T-helper 1 cell treated with Interleukin-12 subunit alpha and Interleukin-12 subunit beta and Interleukin-4 antibody, amounts not matched to agents 30 μg/mL and 1 μg/mL, for 36 hours (primary cell): ENCODE measurements around the gene PSPC1.
"Not testable (repeated sequence)": the region's sequence is repeated elsewhere in the genome, so short reads cannot be mapped to it uniquely, and the experiment has no call there.

ENCODE experiments used
- H3K27ac Mint-ChIP-seq: one replicate; pipeline ENCODE4 v1.8.0; 2021; ENCODE audit warnings: mild to moderate bottlenecking, mixed read lengths
- H3K27me3 Mint-ChIP-seq: one replicate; pipeline ENCODE4 v1.8.0; 2021; ENCODE audit warnings: low read depth, mixed read lengths
- H3K36me3 Mint-ChIP-seq: one replicate; pipeline ENCODE4 v1.8.0; 2021; ENCODE audit warnings: low read depth, mixed read lengths
- H3K4me1 Mint-ChIP-seq: one replicate; pipeline ENCODE4 v1.8.0; 2021; ENCODE audit warnings: low read depth, mixed read lengths
- H3K4me3 Mint-ChIP-seq: one replicate; pipeline ENCODE4 v1.8.0; 2021; ENCODE audit warnings: mild to moderate bottlenecking, moderate library complexity, mixed read lengths
- H3K9me3 Mint-ChIP-seq: one replicate; pipeline ENCODE4 v1.8.0; 2021; ENCODE audit warnings: mixed read lengths

Gene PSPC1

GRCh38 chr13:19781526-19781925 lies 1.2 kb downstream of the PSPC1 start:
- H3K27ac Mint-ChIP-seq, result peak overlapping the region; percentile 79
- peaks cover 5% of the 10 kb centered on the region for H3K4me1 Mint-ChIP-seq
- H3K27me3 Mint-ChIP-seq, result peaks cover 3% of the 10 kb centered on the region
- H3K36me3 Mint-ChIP-seq, result peaks cover 16% of the 10 kb centered on the region
- peak overlapping the region; percentile 95 for H3K4me3 Mint-ChIP-seq
- no peaks in the 10 kb centered on the region for H3K9me3 Mint-ChIP-seq

DNA sequence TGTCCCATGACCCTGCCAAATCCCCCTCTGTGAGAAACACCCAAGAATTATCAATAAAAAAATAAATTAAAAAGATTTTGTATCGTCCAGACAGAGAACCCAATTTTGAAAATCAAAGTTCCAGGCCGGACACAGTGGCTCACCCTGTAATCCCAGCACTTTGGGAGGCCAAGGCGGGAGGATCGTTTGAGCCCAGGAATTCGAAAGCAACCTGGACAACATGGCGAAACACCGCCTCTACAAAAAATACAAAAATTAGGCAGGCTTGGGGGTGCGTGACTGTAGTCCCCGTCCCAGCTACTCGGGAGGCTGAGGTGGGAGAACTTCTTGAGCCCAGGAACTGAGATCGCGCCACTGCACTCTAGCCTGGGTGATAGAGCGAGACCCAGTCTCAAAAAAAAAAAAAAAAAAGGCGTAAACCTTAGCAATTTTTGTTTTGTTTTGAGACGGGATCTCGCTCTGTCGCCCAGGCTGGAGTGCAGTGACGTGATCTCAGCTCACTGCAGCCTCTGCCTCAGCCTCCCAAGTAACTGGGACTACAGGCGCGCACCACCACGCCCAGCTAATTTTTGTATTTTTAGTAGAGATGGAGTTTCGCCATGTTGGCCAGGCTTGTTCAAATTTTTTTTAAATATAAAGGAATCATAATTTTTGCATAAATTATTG lies 1.9 kb downstream of the PSPC1 start:
- not testable (repeated sequence) for H3K27me3 Mint-ChIP-seq, H3K9me3 Mint-ChIP-seq, H3K4me1 Mint-ChIP-seq
- Mint-ChIP-seq H3K4me3 (peak overlapping the region; percentile 95), H3K36me3 (peaks cover 14% of the 10 kb centered on the region), H3K27ac (peak overlapping the region; percentile 49)

GRCh38 chr13:19772306-19772705 lies 10.4 kb downstream of the PSPC1 start:
- Mint-ChIP-seq H3K36me3 (peaks cover 20% of the 10 kb centered on the region), H3K9me3 (no peaks in the 10 kb centered on the region), H3K4me1 (peaks cover 27% of the 10 kb centered on the region), H3K4me3 (no peak overlapping the region), H3K27me3 (no peaks in the 10 kb centered on the region), H3K27ac (no peak overlapping the region)

- Mint-ChIP-seq H3K27ac (no peak overlapping the region), H3K27me3 (no peaks in the 10 kb centered on the region), H3K9me3 (no peaks in the 10 kb centered on the region), H3K36me3 (peaks cover 20% of the 10 kb centered on the region), H3K4me3 (no peak overlapping the region), H3K4me1 (peaks cover 24% of the 10 kb centered on the region)
Observed at GRCh38 chr13:19769854-19770253, 12.9 kb downstream of the PSPC1 start.

- no peaks in the 10 kb centered on the region for H3K9me3 Mint-ChIP-seq
- H3K27ac Mint-ChIP-seq, result no peak overlapping the region
- H3K4me1 Mint-ChIP-seq, result peaks cover 27% of the 10 kb centered on the region
- peaks cover 26% of the 10 kb centered on the region for H3K36me3 Mint-ChIP-seq
- H3K27me3 Mint-ChIP-seq, result no peaks in the 10 kb centered on the region
- H3K4me3 Mint-ChIP-seq, result no peak overlapping the region
Observed at GRCh38 chr13:19767966-19768365, 14.8 kb downstream of the PSPC1 start.

DNA sequence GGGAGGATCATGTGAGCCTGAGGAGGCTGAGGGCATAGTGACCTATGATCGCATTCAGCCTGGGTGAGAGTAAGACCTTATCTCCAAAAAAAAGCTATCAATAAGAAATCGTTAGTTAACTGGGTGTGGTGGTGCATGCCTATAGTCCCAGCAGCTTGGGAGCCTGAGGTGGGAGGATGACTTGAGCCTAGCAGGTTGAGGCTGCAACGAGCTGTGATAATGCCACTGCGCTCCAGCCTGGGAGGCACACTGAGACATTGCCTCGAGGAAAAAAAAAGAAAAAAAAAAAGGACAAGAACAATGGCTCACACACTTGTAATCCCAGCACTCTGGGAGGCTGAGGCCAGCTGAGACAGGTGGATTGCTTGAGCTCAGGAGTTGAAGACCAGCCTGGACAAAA lies 16.2 kb downstream of the PSPC1 start:
- Mint-ChIP-seq H3K4me1 (peaks cover 31% of the 10 kb centered on the region), H3K4me3 (no peak overlapping the region), H3K27me3 (no peaks in the 10 kb centered on the region), H3K36me3 (peaks cover 31% of the 10 kb centered on the region), H3K27ac (no peak overlapping the region), H3K9me3 (no peaks in the 10 kb centered on the region)

DNA sequence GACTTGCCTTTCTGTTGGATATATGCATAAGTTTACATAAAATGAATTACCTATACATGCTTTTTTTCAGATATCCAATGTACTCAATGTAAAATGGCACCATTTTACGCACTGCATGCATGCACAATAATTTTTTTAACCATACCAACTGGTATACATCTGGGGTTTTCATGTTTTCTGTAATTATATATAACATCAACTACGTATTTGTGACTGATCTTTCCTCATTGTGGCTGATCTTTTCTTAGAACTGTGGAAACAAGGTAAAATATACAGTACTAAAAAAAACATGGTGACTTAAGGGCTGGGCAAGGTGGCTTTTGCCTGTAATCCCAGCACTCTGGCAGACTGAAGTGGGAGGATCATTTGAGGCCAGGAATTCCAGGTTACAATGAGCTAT lies 18.5 kb downstream of the PSPC1 start:
- no peaks in the 10 kb centered on the region for H3K9me3 Mint-ChIP-seq
- no peaks in the 10 kb centered on the region for H3K27me3 Mint-ChIP-seq
- no peak overlapping the region for H3K4me3 Mint-ChIP-seq
- H3K27ac Mint-ChIP-seq, result peak overlapping the region; percentile 52
- peaks cover 39% of the 10 kb centered on the region for H3K4me1 Mint-ChIP-seq
- peaks cover 34% of the 10 kb centered on the region for H3K36me3 Mint-ChIP-seq

- peaks cover 39% of the 10 kb centered on the region for H3K4me1 Mint-ChIP-seq
Observed at GRCh38 chr13:19763618-19764017, 19.1 kb downstream of the PSPC1 start.

DNA sequence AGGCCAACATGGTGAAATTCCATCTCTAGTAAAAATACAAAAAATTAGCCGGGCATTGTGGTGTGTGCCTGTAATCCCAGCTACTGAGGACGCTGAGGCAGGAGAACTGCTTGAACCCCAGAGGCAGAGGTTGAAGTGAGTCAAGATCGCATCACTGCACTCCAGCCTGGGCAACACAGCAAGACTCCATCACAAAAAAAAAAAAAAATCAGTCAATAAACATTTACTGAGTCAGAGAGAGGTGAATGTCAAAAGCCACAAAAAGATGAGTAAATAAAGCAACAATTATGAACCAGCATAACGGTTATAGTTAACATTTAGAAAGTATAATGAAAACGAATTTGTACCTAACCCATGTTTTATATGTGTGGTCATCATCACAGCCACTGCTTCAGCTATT lies 23.1 kb downstream of the PSPC1 start:
- peaks cover 32% of the 10 kb centered on the region for H3K4me1 Mint-ChIP-seq
- H3K36me3 Mint-ChIP-seq, result peaks cover 55% of the 10 kb centered on the region
- no peaks in the 10 kb centered on the region for H3K9me3 Mint-ChIP-seq
- no peaks in the 10 kb centered on the region for H3K27me3 Mint-ChIP-seq
- H3K27ac Mint-ChIP-seq, result no peak overlapping the region
- H3K4me3 Mint-ChIP-seq, result no peak overlapping the region

More at GRCh38 chr13:19763618-19764017, 19.1 kb downstream of the PSPC1 start:
- no peak overlapping the region for H3K27ac Mint-ChIP-seq
- no peaks in the 10 kb centered on the region for H3K27me3 Mint-ChIP-seq
- no peaks in the 10 kb centered on the region for H3K9me3 Mint-ChIP-seq
- peaks cover 40% of the 10 kb centered on the region for H3K36me3 Mint-ChIP-seq
- peak overlapping the region; percentile 28 for H3K4me3 Mint-ChIP-seq

DNA sequence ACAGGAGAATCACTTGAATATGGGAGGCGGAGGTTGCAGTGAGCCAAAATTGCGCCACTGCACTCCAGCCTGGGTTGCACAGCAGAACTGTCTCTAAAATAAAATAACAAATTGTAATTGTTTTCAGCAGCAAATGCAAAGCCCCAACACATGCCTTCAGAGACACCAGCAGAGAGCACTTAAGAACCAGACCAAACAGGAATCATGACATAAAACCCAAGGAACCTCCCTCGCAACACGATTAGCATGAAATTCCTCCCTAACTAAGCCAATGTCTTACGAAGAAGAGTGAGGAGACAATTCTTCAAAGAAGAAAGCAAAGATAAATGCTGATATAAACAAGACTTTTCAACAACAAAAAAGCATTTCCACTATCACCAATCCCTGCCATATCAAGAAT lies 40.1 kb downstream of the PSPC1 start:
- Mint-ChIP-seq H3K36me3 (peaks cover 14% of the 10 kb centered on the region), H3K27ac (no peak overlapping the region), H3K4me3 (no peak overlapping the region), H3K27me3 (no peaks in the 10 kb centered on the region), H3K9me3 (no peaks in the 10 kb centered on the region), H3K4me1 (peaks cover 4% of the 10 kb centered on the region)

GRCh38 chr13:19737844-19738557 lies 44.7 kb downstream of the PSPC1 start:
- H3K9me3 Mint-ChIP-seq, result no peaks in the 10 kb centered on the region
- peaks cover 18% of the 10 kb centered on the region for H3K36me3 Mint-ChIP-seq
- H3K27ac Mint-ChIP-seq, result no peak overlapping the region
- peaks cover 9% of the 10 kb centered on the region for H3K4me1 Mint-ChIP-seq
- H3K27me3 Mint-ChIP-seq, result no peaks in the 10 kb centered on the region
- no peak overlapping the region for H3K4me3 Mint-ChIP-seq

DNA sequence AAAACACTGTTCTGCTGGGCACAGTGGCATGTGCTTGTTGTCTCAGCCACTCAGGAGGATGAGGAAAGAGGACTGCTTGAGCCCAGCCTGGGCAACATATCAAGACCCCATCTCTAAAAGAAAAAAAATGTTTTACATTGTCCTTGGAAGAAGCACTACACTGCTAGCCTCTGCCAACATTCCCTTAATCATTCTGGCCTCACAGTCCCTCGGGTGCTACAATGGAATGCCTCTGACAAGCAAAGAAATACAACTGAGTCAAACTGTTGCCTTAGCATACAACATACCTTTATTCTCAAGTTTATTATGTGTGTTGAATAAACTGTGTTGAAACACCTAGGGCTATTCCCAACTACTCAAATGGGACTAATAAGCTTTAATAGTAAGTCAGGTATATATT lies 56.1 kb downstream of the PSPC1 start:
- Mint-ChIP-seq H3K36me3 (peaks cover 20% of the 10 kb centered on the region), H3K27me3 (no peaks in the 10 kb centered on the region), H3K27ac (no peak overlapping the region), H3K4me3 (no peak overlapping the region), H3K4me1 (peaks cover 6% of the 10 kb centered on the region), H3K9me3 (no peaks in the 10 kb centered on the region)

DNA sequence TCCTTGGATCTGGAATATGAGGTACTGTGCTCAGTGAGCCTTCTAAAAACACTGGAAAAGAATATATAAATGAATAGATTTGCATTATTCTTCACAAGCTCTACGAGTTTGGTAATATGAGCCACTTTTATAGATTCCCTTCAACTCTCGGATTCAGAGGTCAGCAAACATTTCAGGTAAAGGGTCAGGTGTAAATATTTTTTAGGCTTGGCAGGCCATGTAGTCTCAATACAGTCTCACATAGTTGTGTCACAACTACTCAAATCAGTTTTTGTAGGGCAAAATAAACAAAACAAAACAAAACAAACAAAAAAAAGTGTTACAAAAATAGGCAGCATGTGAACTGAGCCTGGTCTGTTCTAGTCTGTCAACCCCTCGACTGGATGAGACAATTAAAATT lies 57.4 kb downstream of the PSPC1 start:
- peaks cover 20% of the 10 kb centered on the region for H3K36me3 Mint-ChIP-seq
- H3K27ac Mint-ChIP-seq, result no peak overlapping the region
- no peaks in the 10 kb centered on the region for H3K9me3 Mint-ChIP-seq
- no peak overlapping the region for H3K4me3 Mint-ChIP-seq
- peaks cover 7% of the 10 kb centered on the region for H3K4me1 Mint-ChIP-seq
- no peaks in the 10 kb centered on the region for H3K27me3 Mint-ChIP-seq

GRCh38 chr13:19720039-19720438 lies 62.7 kb downstream of the PSPC1 start:
- peaks cover 11% of the 10 kb centered on the region for H3K36me3 Mint-ChIP-seq

GRCh38 chr13:19713186-19713965 lies 69.4 kb downstream of the PSPC1 start:
- no peaks in the 10 kb centered on the region for H3K9me3 Mint-ChIP-seq
- peaks cover 16% of the 10 kb centered on the region for H3K4me1 Mint-ChIP-seq
- peaks cover 8% of the 10 kb centered on the region for H3K36me3 Mint-ChIP-seq
- no peak overlapping the region for H3K27ac Mint-ChIP-seq
- no peaks in the 10 kb centered on the region for H3K27me3 Mint-ChIP-seq
- H3K4me3 Mint-ChIP-seq, result no peak overlapping the region

More at GRCh38 chr13:19720039-19720438, 62.7 kb downstream of the PSPC1 start:
- Mint-ChIP-seq H3K27ac (no peak overlapping the region), H3K9me3 (no peaks in the 10 kb centered on the region), H3K4me1 (peaks cover 7% of the 10 kb centered on the region), H3K4me3 (no peak overlapping the region), H3K27me3 (no peaks in the 10 kb centered on the region)
